ENCODE results near the gene MYL6. TPM values are rescaled to one million over a fixed set of nuclear protein-coding genes. Genes with fewer than 3 reads are reported as not detected.

The MYL6 gene
- total and polyA plus RNA-seq, 4 donors = 1,471 to 3,593 (median 2,197) TPM

DNA sequence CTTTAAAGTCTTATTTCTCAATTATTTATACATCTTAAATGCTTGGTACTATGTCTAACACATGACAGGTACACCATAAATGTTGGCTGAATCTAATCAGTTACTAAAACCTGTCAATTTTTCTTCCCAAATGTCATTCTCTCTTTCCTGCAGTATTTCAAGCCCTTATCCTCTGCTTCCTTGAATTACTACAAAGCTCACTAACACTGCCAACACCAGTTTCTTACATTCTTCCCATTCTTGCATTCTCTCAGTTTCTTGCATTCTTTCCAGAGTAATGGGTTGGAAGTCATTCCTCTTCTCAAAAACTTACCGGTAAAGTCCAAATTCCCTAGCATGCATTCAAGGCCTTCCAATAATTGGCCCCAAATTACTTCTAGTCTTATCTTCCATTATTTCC is 40.7 kb downstream of the MYL6 start:
- ATAC-seq (ENCODE audit: insufficient read depth, low FRiP score) (no peak), DNase-seq (no peak)
- Histone ChIP-seq H3K4me3 (no peak overlapping the region), H3K9me3 (ENCODE audit: control insufficient read depth in 4 of 4, insufficient read depth in 3 of 4, low read length in 3 of 4) (no peaks in the 10 kb centered on the region), H3K9ac (ENCODE audit: insufficient read depth in 1 of 2, low read length in 2 of 2) (no peak overlapping the region), H3K27me3 (ENCODE audit: control insufficient read depth in 3 of 3, insufficient read depth in 3 of 3, low read length in 2 of 3) (no peaks in the 10 kb centered on the region), H3K36me3 (ENCODE audit: control insufficient read depth in 4 of 4, insufficient read depth in 4 of 4, low read length in 4 of 4) (no peaks in the 10 kb centered on the region), H3K4me1 (ENCODE audit: control insufficient read depth in 5 of 5, insufficient read depth in 5 of 5, low read length in 5 of 5) (no peaks in the 10 kb centered on the region), H3K27ac (ENCODE audit: low read depth in 1 of 2, low read length in 1 of 2) (no peak overlapping the region)
- 69 to 83% methylated on average over 1 of the region's 1 CpG for WGBS, 2 donors
- TF ChIP-seq, protein P1, sequence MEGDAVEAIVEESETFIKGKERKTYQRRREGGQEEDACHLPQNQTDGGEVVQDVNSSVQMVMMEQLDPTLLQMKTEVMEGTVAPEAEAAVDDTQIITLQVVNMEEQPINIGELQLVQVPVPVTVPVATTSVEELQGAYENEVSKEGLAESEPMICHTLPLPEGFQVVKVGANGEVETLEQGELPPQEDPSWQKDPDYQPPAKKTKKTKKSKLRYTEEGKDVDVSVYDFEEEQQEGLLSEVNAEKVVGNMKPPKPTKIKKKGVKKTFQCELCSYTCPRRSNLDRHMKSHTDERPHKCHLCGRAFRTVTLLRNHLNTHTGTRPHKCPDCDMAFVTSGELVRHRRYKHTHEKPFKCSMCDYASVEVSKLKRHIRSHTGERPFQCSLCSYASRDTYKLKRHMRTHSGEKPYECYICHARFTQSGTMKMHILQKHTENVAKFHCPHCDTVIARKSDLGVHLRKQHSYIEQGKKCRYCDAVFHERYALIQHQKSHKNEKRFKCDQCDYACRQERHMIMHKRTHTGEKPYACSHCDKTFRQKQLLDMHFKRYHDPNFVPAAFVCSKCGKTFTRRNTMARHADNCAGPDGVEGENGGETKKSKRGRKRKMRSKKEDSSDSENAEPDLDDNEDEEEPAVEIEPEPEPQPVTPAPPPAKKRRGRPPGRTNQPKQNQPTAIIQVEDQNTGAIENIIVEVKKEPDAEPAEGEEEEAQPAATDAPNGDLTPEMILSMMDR (IDR thresholded peaks at IDR 0.05; ENCODE audit: control extremely low read depth, extremely low read depth) = no peak

DNA sequence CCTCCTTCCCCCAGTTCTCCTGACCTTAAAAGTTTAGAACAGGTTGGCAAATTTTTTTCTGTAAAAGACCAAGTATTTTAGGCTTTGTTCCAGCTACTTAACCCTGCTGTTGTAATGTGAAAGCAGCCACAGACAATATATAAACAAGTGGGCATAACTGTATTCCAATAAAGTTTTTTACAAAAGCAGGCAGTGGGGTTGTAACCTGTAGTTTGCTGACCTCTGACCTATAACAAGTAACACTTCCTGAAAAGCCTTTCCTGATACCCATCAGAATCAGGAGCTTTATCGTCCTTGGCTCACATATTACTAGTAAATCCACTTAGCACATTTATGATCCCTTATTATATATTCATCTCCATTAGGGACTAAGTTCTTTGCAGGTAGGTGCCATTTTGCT is 44.2 kb downstream of the MYL6 start:
- DNase-seq (no peak), ATAC-seq (ENCODE audit: insufficient read depth, low FRiP score) (no peak)
- TF ChIP-seq, protein P1 (IDR thresholded peaks at IDR 0.05; ENCODE audit: control extremely low read depth, extremely low read depth) = no peak
- Histone ChIP-seq H3K9ac (ENCODE audit: insufficient read depth in 1 of 2, low read length in 2 of 2) (no peak overlapping the region), H3K36me3 (ENCODE audit: control insufficient read depth in 4 of 4, insufficient read depth in 4 of 4, low read length in 4 of 4) (peaks cover 19 to 26% (median 21%) of the 10 kb centered on the region in 4 donors), H3K9me3 (ENCODE audit: control insufficient read depth in 4 of 4, insufficient read depth in 3 of 4, low read length in 3 of 4) (peaks cover 0 to 1% (median 0%) of the 10 kb centered on the region in 4 donors), H3K4me3 (no peak overlapping the region), H3K4me1 (ENCODE audit: control insufficient read depth in 5 of 5, insufficient read depth in 5 of 5, low read length in 5 of 5) (no peaks in the 10 kb centered on the region), H3K27me3 (ENCODE audit: control insufficient read depth in 3 of 3, insufficient read depth in 3 of 3, low read length in 2 of 3) (no peaks in the 10 kb centered on the region), H3K27ac (ENCODE audit: low read depth in 1 of 2, low read length in 1 of 2) (no peak overlapping the region)
- WGBS, 2 donors = 35 to 66% methylated on average over 1 of the region's 1 CpG

DNA sequence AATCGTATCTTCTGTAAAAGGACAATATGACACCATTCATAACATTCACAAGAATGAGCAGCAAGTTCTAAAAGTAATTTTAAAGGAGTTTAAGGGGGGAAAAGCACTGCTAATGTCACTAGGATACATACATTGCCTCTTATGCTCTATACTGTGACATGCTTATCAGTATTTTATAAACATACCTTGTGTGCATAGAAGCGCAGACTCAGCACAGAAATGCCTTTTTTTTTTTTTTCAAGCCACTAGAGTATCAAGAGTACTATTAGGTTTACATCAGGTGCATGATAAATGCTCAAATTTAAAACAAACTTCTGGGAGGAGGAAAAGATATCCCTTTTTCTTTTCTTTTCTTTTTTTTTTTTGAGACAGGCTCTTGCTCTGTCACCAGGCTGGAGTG is 44.7 kb downstream of the MYL6 start:
- Histone ChIP-seq H3K4me3 (no peak overlapping the region), H3K27me3 (ENCODE audit: control insufficient read depth in 3 of 3, insufficient read depth in 3 of 3, low read length in 2 of 3) (no peaks in the 10 kb centered on the region), H3K36me3 (ENCODE audit: control insufficient read depth in 4 of 4, insufficient read depth in 4 of 4, low read length in 4 of 4) (peaks cover 21 to 30% (median 25%) of the 10 kb centered on the region in 4 donors), H3K4me1 (ENCODE audit: control insufficient read depth in 5 of 5, insufficient read depth in 5 of 5, low read length in 5 of 5) (no peaks in the 10 kb centered on the region), H3K9me3 (ENCODE audit: control insufficient read depth in 4 of 4, insufficient read depth in 3 of 4, low read length in 3 of 4) (peaks cover 0 to 1% (median 0%) of the 10 kb centered on the region in 4 donors), H3K9ac (ENCODE audit: insufficient read depth in 1 of 2, low read length in 2 of 2) (no peak overlapping the region), H3K27ac (ENCODE audit: low read depth in 1 of 2, low read length in 1 of 2) (no peak overlapping the region)
- TF ChIP-seq, protein P1 (IDR thresholded peaks at IDR 0.05; ENCODE audit: control extremely low read depth, extremely low read depth) = no peak
- ATAC-seq (ENCODE audit: insufficient read depth, low FRiP score) (no peak), DNase-seq (no peak)
- WGBS, 2 donors = 72 to 91% methylated on average over 2 of the region's 2 CpGs

DNA sequence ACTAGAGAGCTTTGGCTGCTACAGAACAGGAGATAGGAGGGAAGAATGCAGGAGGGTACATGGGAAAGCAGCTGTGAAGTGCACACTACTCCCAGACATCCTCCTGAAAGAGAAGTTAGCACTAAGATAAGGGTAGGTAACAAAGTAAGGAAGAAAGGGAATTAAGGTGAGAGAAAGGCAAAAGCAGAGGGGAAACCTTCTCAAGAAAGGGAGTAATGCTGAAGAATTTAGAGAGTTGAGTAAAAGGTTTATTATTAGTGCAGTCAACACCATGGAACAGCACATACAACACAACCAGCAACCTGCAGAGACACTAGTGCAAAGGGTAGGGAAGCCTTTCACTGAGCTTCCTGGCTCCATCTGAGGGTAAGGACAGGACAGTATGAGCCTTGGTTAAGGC is 46.1 kb downstream of the MYL6 start:
- peaks cover 26 to 35% (median 30%) of the 10 kb centered on the region in 4 donors for H3K36me3 ChIP-seq (ENCODE audit: control insufficient read depth in 4 of 4, insufficient read depth in 4 of 4, low read length in 4 of 4)
- H3K9me3 ChIP-seq (ENCODE audit: control insufficient read depth in 4 of 4, insufficient read depth in 3 of 4, low read length in 3 of 4) = peaks cover 0 to 1% (median 0%) of the 10 kb centered on the region in 4 donors
- no peaks in the 10 kb centered on the region for H3K27me3 ChIP-seq (ENCODE audit: control insufficient read depth in 3 of 3, insufficient read depth in 3 of 3, low read length in 2 of 3)
- TF ChIP-seq, protein P1 (IDR thresholded peaks at IDR 0.05; ENCODE audit: control extremely low read depth, extremely low read depth) = no peak
- ATAC-seq (ENCODE audit: insufficient read depth, low FRiP score) (no peak), DNase-seq (no peak)
- H3K9ac ChIP-seq (ENCODE audit: insufficient read depth in 1 of 2, low read length in 2 of 2) = no peak overlapping the region
- H3K4me3 ChIP-seq = no peak overlapping the region
- no peak overlapping the region for H3K27ac ChIP-seq (ENCODE audit: low read depth in 1 of 2, low read length in 1 of 2)
- H3K4me1 ChIP-seq (ENCODE audit: control insufficient read depth in 5 of 5, insufficient read depth in 5 of 5, low read length in 5 of 5) = no peaks in the 10 kb centered on the region
